HG02642 (cell line): ENCODE results near the gene NOP9.

Source experiments
- ATAC-seq: cut with Tn5 transposase; IDR thresholded peaks from one replicate; pipeline ENCODE4 v1.9.1; 2021; ENCODE audit warnings: mild to moderate bottlenecking; ENCODE audit not compliant: unreplicated experiment, poor library complexity

The NOP9 gene

GRCh38 chr14:24279301-24280186, 20.1 kb upstream of the NOP9 start:
- peak; percentile 68 for ATAC-seq

- ATAC-seq = no peak
Measured at GRCh38 chr14:24280797-24281460, 18.7 kb upstream of the NOP9 start.

- ATAC-seq = no peak
Measured at GRCh38 chr14:24281636-24282035, 18.0 kb upstream of the NOP9 start.

DNA sequence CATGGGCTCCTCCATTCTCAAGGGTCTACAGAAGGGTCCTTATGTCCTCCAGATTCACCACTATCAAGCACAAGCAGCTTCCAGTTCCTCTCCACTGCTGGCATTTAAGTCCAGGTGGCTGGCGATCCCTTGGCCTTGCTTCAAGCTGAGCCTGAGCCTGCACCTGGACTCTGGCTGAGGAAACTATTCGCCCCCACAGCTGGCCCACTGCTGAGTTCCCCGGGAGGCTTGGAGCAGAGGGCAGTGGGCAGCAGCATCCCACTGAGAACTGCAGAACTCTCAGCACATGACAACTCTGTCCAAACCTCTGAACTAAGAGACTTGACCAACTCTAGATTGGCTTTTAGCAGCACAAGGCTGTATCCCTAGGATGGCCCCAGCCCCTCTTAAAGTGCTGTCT, 16.9 kb upstream of the NOP9 start:
- no peak for ATAC-seq

- ATAC-seq = no peak
Measured at GRCh38 chr14:24283796-24284460, 15.7 kb upstream of the NOP9 start.

DNA sequence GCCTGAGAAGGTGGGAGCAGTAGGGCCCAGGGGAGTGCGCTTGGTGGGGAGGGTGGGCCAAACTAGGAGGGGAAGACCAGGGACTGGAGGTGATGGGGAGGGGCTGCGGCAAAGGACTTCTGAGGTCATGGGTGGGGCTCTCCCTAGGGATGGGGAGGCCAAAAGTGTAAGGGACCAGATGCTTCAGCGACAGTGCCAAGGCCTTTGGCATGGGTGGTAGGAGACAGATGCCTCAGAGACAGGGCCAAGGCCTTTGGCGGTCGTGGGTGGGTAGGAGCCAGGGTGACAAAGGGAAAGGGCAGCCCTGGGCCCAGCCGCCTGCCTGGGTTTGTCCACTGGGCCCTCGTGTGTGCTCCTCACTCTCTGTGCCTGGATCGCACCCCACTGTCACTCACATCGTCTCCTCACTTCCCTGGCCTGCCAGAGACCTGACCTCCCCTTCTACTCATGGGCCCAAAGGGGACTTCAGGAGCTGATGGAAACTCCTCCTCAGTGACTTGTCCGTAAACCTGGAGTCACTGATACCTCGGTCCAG, 15.1 kb upstream of the NOP9 start:
- ATAC-seq = no peak

- ATAC-seq = no peak
Measured at GRCh38 chr14:24285351-24285750, 14.3 kb upstream of the NOP9 start.

DNA sequence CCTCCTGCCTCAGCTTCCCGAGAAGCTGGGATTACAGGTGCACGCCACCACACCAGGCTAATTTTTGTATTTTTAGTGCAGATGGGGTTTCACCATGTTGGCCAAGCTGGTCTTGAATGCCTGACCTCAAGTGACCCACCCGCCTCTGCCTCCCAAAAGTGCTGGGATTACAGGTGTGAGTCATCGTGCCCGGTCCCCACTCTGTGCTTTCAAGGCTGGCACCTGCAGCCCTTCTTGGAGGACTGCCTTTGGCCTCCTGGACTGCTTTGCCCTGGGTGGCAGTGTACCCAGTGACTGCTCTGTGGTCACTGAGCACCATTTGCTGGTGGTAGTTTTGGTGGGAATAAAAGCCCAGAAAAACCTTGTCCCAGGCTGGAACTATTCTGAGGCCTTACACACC, 12.7 kb upstream of the NOP9 start:
- no peak for ATAC-seq

- no peak for ATAC-seq
Measured at GRCh38 chr14:24289649-24290280, 9.9 kb upstream of the NOP9 start.

DNA sequence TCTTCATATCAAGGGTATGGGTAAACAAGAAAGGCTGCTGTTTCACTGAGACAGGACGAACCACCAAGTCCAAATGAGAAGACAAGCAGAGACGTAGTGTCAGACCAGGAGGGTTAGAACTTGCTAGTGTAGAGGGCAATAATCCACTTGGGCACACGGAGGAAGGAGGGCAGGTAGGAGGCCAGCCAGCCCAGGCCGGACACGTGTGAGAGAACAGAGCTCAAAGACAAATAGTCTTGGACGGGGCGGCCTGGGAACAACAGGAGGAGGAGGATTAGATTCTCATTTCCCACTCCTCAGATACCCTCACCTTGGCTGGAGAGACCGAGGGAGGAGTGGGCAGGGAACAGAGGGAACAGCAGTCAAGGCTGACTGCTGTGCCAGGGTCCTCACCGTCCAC, 8.9 kb upstream of the NOP9 start:
- no peak for ATAC-seq

DNA sequence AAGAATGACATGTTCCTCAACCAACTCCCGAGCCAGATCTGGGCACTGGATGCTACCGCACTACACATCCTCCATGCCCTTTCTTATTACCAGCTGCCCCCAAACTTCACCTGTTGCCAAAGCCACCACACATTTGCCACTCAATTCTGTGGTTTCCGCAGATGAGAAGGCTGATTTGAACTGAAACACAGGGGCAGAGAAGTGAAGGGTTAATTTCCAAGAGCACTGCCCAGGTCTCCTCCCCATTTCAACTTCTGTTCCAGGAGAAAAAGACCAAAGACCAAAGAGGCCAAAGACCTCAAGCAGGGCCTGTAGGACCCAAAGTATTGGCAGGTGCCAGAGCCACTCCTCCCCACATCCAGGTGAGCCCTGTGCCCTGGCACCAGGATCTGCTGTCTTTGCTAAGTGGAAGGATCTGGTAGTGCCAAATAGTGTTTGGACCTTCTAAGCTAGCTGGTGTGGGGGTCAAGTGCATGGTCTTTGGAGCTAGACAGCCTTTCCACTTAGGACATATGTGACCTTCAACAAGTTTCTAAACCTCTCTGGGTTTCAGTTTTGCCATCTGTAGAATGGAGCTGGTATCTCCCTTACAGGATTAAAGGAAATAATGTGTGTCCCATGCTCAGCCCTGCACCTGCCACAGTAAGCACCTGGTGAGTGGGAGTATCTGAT, 8.1 kb upstream of the NOP9 start:
- ATAC-seq = no peak

DNA sequence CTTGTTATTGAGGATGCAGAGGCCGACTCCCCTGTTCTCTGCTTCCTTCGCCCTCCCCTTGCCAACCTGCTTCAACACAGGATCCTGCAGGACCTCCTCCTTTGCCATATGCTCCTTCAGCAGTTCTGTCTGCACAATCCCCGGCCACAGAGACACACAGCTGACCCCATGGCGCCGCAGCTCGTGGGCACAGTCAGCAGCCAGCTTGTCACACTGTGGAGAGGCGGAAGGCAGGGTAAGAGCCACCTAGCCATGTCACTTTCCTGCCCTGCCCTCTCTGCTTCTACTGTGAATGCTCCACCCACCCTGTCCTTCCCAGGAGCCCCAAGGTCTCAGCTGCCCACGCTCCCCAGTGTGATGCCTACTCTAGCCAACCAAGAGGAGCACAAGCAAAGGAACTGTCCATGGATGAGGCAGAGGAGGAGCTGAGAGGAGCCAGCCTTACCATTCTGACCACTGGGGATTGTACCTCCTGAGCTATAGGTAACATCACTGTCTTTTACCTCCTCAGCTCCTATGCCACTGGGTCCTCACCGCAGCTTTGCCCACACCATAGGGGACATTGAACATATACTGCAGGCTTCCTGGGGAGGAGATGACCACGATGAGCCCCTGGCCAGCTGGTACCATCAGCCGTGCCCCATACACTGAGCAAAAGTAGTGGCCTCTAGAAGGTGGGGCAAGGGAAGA, 7.4 kb upstream of the NOP9 start:
- ATAC-seq = no peak

DNA sequence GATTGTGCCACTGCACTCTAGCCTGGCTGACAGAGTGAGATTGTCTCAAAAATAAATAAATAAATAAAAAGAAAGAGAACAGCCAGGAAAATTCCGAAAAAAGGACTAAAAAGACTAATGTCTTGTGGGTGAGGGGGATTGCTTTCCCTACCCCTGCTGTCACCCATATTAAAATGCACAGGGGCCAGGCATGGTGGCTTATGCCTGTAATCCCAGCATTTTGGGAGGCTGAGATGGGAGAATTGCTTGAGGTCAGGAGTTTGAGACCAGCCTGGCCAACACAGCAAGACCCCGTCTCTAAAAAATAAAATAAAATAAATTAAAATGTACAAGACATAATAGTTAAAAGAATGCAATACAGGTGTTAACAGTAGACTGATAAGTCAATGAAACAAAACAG, 6.1 kb upstream of the NOP9 start:
- ATAC-seq = no peak

DNA sequence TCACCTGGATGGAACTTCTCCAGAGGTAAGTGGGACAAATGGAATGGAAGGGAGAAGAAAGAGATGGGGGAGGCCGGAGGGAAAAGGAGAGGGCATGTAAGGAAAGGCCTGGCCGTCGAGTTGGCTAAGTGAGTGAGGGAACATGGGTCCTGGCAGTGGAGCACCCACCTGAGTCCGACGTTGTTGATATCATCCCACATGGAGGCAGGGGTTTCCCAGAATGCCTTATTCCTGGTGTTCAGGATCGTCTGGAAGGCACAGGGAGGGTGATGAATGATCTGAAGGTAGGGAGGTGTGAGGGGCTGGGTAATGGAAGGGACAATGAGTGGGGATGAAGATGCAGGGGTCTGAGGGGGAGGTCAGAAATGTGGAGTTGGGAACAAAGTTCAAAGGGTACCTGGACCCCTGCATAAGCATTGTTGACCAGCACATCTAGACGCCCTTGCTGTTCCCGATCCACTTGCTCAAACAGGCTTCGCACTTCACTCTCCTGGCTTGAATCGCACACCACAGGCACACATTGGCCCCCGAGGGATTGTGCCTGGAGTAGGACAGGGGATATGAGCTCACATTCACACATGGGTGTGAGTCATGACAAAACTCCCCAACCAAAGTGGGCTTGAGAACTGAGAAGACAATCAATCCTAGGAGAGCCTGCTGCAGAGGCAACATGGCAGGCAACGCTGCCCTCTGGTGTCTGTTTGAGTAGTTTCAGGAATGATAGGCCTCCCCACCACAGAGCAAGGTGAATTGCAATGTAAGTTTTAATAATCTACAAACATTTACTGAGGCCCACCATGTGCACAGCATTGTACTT, 3.1 kb upstream of the NOP9 start:
- ATAC-seq = peak; percentile 49

DNA sequence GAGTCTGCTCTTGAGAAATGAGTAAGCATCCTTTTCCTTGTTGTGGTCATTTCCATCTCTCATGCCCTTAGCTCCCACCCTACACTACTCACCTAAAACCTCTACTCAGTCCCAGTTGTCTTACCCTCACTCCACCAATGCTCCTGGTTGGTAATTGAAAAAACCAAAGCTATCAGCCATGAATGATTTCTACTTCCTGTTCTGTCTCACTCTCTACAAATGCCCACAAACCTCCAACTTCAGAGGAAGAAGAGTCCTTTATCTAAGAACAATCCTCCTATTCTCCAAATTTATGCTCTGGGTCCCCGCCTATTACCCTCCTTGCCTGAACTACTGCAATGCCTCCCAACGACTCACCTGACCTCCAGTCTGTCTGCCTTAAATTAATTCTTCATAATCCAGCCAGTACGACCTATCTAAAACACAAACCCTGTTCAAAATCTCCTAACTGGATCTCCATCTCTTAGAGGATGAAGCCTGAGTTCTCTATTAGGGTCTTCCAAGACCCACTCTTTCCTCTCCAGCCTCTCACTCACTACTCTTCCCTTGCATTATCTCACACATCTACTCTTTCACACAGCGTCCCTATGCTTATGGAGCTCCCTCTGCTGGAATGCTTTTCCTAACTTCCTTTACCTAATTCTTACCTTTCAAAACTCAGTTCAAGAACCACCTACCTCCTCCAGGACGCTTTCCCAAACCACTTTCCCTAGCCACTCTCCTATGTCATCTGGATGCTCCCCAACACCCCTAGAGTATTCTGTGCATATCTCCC, 2.3 kb upstream of the NOP9 start:
- ATAC-seq = peak; percentile 5

DNA sequence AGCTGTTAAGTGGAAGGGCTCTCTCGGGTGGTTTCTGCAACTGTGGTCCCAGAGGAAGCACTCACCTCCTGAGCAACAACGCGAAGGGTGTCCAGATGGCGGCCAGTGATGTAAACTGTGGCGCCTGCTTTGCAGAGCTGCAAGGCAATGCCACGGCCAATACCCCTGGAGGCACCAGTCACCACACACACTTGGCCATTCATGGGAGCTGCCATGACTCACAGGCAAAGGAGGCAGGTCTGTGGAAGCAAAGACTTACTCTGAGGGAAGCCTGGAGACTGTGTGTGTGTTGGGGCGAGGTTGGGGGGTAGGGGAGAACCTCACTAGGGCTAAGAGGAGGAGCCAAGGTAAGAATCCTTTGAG, 777 bp upstream of the NOP9 start:
- ATAC-seq = no peak

DNA sequence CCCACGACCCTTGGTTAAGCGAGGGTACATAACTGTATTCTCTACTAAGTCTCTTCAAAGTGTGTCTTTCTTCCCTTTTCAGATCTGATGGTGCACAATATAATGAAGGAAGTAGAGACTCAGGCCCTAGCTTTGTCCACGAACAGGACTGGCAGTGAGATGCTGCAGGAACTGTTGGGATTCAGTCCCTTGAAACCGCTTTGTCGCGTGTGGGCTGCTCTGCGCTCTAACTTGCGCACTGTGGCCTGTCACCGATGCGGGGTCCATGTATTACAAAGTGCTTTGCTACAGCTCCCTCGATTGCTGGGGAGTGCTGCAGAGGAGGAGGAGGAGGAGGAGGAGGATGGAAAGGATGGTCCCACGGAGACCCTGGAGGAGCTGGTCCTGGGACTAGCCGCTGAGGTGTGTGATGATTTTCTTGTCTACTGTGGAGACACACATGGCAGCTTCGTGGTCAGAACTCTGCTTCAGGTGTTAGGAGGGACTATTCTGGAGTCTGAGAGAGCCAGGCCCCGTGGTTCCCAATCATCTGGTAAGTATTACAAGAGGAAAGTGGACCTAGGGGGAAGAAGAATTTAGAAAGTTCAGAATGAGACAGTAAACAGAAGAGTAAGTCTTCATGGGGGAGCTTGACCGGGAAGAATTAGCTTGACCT, 803 bp downstream of the NOP9 start:
- no peak for ATAC-seq

GRCh38 chr14:24304019-24304387, 4.4 kb downstream of the NOP9 start:
- no peak for ATAC-seq
